Right cardiac atrium (tissue), 5 donors: ENCODE measurements around the gene SNX2. TPM values are rescaled to one million over a fixed set of nuclear protein-coding genes. Genes with fewer than 3 reads are reported as not detected.
A peak's percentile ranks its signal among the peaks of the same experiment; 100 is the strongest.

Source experiments
- ATAC-seq, 2 donors: fragments of 200-7000 bp; cut with Tn5 transposase; one replicate each; pipeline versions ENCODE4 v1.8.0 to v1.9.1; 2020; ENCODE audit warnings: moderate library complexity in 2 of 2, mild to moderate bottlenecking in 1 of 2
- DNase-seq, 3 donors: peaks; one replicate each; pipeline ENCODE4 v3.0.0-alpha.2; 2020
- H3K27ac ChIP-seq: one replicate; pipeline ENCODE4 v1.5.1; 2013; ENCODE audit warnings: mild to moderate bottlenecking, low read length, control low read depth, moderate library complexity
- H3K27me3 ChIP-seq: one replicate; pipeline ENCODE4 v1.6.1; 2013; ENCODE audit not compliant: control insufficient read depth, insufficient read depth
- H3K4me1 ChIP-seq: one replicate; pipeline ENCODE4 v1.6.1; 2013; ENCODE audit warnings: low read length; ENCODE audit not compliant: control insufficient read depth, insufficient read depth
- H3K4me3 ChIP-seq: one replicate; pipeline ENCODE4 v1.5.1; 2013; ENCODE audit warnings: low read length, control low read depth
- H3K9me3 ChIP-seq: one replicate; pipeline ENCODE4 v1.6.1; 2013; ENCODE audit warnings: low read length; ENCODE audit not compliant: control insufficient read depth
- WGBS: extraction: QIAGEN DNeasy Blood & Tissue Kit; methylation state at CpG from one replicate; pipeline ENCODE4 v1.1.7; 2013; 5-methylcytosine and 5-hydroxymethylcytosine counted together
- intact Hi-C, 4 donors: fragments of 100-400 bp; cut with DNase I; formaldehyde crosslinking; loops; one replicate each; pipeline versions ENCODE4 v1.11.0 to v1.14.0; 2022 to 2023
- polyA plus RNA-seq: library from polyadenylated mRNA; stranded (reverse); fragments of 200-250 nt; gene quantifications from one replicate; pipeline ENCODE4 v1.2.3, GENCODE V29; 2013
- total RNA-seq, 4 donors: library from RNA; stranded (reverse); fragmentation: NEBNext Ultra II Directional; extraction: Animal tissue kit (Norgen Biotek cat#: 25700); gene quantifications; one replicate each; pipeline ENCODE4 v1.2.1, GENCODE V29; 2021
- donor health status: healthy with polysubstance abuse.
- donor health status: DM: no; HTN: yes; CAD: no.
- donor health status: DM: no; HTN: no; CAD: no.
- donor health status: DM: no; HTN: yes; CAD: no; lungs with severe emphysema.
- donor health status: DM: yes; HTN: yes; CAD: no.

The SNX2 gene
- total and polyA plus RNA-seq, 5 donors: 27.8 to 47.4 (median 43.6) TPM

GRCh38 chr5:122864400-122864799, 89.5 kb downstream of the SNX2 start:
- no peaks in the 10 kb centered on the region for H3K9me3 ChIP-seq
- DNase-seq: no peak
- ATAC-seq: no peak
- WGBS: 92% methylated on average over 6 of the region's 6 CpGs
- no peaks in the 10 kb centered on the region for H3K4me1 ChIP-seq
- H3K27me3 ChIP-seq: no peaks in the 10 kb centered on the region
- no peak overlapping the region for H3K4me3 ChIP-seq
- intact Hi-C loops: no loop called here
- no peak overlapping the region for H3K27ac ChIP-seq

GRCh38 chr5:122864842-122865241, 90.0 kb downstream of the SNX2 start:
- intact Hi-C loops: no loop called here
- no peak overlapping the region for H3K4me3 ChIP-seq
- 83% methylated on average over 1 of the region's 1 CpG for WGBS

GRCh38 chr5:122870219-122870856, 95.5 kb downstream of the SNX2 start:
- DNase-seq: no peak
- H3K27me3 ChIP-seq: no peaks in the 10 kb centered on the region
- intact Hi-C loops: no loop called here
- no peak overlapping the region for H3K4me3 ChIP-seq
- 69% methylated on average over 7 of the region's 7 CpGs for WGBS
- no peak overlapping the region for H3K27ac ChIP-seq
- no peaks in the 10 kb centered on the region for H3K4me1 ChIP-seq
- ATAC-seq: no peak
- no peaks in the 10 kb centered on the region for H3K9me3 ChIP-seq

More at GRCh38 chr5:122864842-122865241, 90.0 kb downstream of the SNX2 start:
- no peak for DNase-seq
- Histone ChIP-seq H3K27me3 (no peaks in the 10 kb centered on the region), H3K4me1 (no peaks in the 10 kb centered on the region), H3K9me3 (no peaks in the 10 kb centered on the region), H3K27ac (no peak overlapping the region)
- ATAC-seq: no peak

GRCh38 chr5:122871661-122872060, 96.8 kb downstream of the SNX2 start:
- WGBS: 74% methylated on average over 8 of the region's 8 CpGs
- Histone ChIP-seq H3K4me3 (no peak overlapping the region), H3K27ac (no peak overlapping the region), H3K9me3 (no peaks in the 10 kb centered on the region), H3K27me3 (no peaks in the 10 kb centered on the region), H3K4me1 (no peaks in the 10 kb centered on the region)
- ATAC-seq (no peak), DNase-seq (no peak)
- intact Hi-C loops: no loop called here

GRCh38 chr5:122874179-122874875, 99.4 kb downstream of the SNX2 start:
- Histone ChIP-seq H3K27me3 (no peaks in the 10 kb centered on the region), H3K4me1 (no peaks in the 10 kb centered on the region), H3K4me3 (no peak overlapping the region), H3K9me3 (no peaks in the 10 kb centered on the region), H3K27ac (no peak overlapping the region)
- ATAC-seq (no peak), DNase-seq (no peak)
- WGBS: 85% methylated on average over 4 of the region's 4 CpGs
- intact Hi-C loops: no loop called here

- Histone ChIP-seq H3K27me3 (no peaks in the 10 kb centered on the region), H3K27ac (no peak overlapping the region), H3K4me3 (no peak overlapping the region), H3K4me1 (peaks cover 3% of the 10 kb centered on the region), H3K9me3 (no peaks in the 10 kb centered on the region)
- ATAC-seq (peak in 1 of 2 donors; percentile 13), DNase-seq (no peak)
- intact Hi-C loops: no loop called here
- WGBS: 89% methylated on average over 2 of the region's 2 CpGs
Observed at GRCh38 chr5:122877518-122877917, 102.6 kb downstream of the SNX2 start.

- ATAC-seq: no peak
- Histone ChIP-seq H3K27me3 (no peaks in the 10 kb centered on the region), H3K4me3 (no peak overlapping the region), H3K4me1 (peaks cover 3% of the 10 kb centered on the region), H3K9me3 (no peaks in the 10 kb centered on the region), H3K27ac (no peak overlapping the region)
- no peak for DNase-seq
- WGBS: 96% methylated on average over 3 of the region's 3 CpGs
- intact Hi-C loops: no loop called here
Observed at GRCh38 chr5:122879076-122879475, 104.2 kb downstream of the SNX2 start.

Other genes with a start within 250 kb of the SNX2 start
- 10 to 100 TPM; 11.5 to 14.9 (median 13.8) TPM for gene SNX24, start 70.5 kb downstream of the SNX2 start, total RNA-seq
- gene SNX24, start 70.5 kb downstream of the SNX2 start, polyA plus RNA-seq: 11.3 TPM